OCI-LY7 (cell line): ENCODE measurements around the gene MAP3K19. TPM values are rescaled to one million over a fixed set of nuclear protein-coding genes. Genes with fewer than 3 reads are reported as not detected.

Experiments used
- BruUV-seq: library from RNA; stranded (reverse); fragments of 400-500 nt; replicated peaks from 2 replicates; lab custom pipeline; 2021; lab: Mats Ljungman, UMichigan
- CTCF ChIA-PET: fragments of 300-600 bp; sonication (Branson Sonifier 250); formaldehyde crosslinking; loops from one replicate; lab custom pipeline; 2022; ENCODE audit warnings: antibody characterized with exemption; ENCODE audit not compliant: unreplicated experiment; lab: Charles Lee
- POLR2A ChIA-PET: fragments of 300-600 bp; sonication (Branson Sonifier 250); formaldehyde crosslinking; loops from one replicate; lab custom pipeline; 2022; ENCODE audit warnings: antibody characterized with exemption; lab: Charles Lee
- DNase-seq: peaks from one replicate; pipeline ENCODE4 v3.0.0-alpha.2; 2015; ENCODE audit warnings: low spot score
- H2AFZ ChIP-seq: fragments of 200-600 bp; sonication (generic), shearing (Covaris generic); 2 replicates; pipeline ENCODE4 v1.6.1; 2014; ENCODE audit warnings: mild to moderate bottlenecking, antibody characterized with exemption, low read length, moderate library complexity
- H3K27ac ChIP-seq: fragments of 200-600 bp; sonication (generic); 2 replicates; pipeline ENCODE4 v1.5.1; 2014; ENCODE audit warnings: mixed run types, low read depth, mild to moderate bottlenecking, moderate library complexity, low read length, inconsistent platforms; ENCODE audit not compliant: poor library complexity, severe bottlenecking
- H3K36me3 ChIP-seq: fragments of 200-600 bp; sonication (generic); 2 replicates; pipeline ENCODE4 v1.6.1; 2014; ENCODE audit warnings: mild to moderate bottlenecking, antibody characterized with exemption, low read length, moderate library complexity, mixed read lengths; ENCODE audit not compliant: insufficient read depth
- H3K4me1 ChIP-seq: fragments of 200-600 bp; sonication (generic); 2 replicates; pipeline ENCODE4 v1.5.1; 2014; ENCODE audit warnings: mild to moderate bottlenecking, low read length; ENCODE audit not compliant: insufficient read depth, poor library complexity, severe bottlenecking
- H3K4me2 ChIP-seq: fragments of 200-600 bp; sonication (generic); 2 replicates; pipeline ENCODE4 v1.6.1; 2014; ENCODE audit warnings: mild to moderate bottlenecking, low read length
- H3K4me3 ChIP-seq: fragments of 200-600 bp; sonication (generic); 2 replicates; pipeline ENCODE4 v1.5.1; 2014; ENCODE audit warnings: mild to moderate bottlenecking, low read depth, low read length; ENCODE audit not compliant: poor library complexity, severe bottlenecking
- H3K79me2 ChIP-seq: fragments of 200-600 bp; sonication (generic); 2 replicates; pipeline ENCODE4 v1.6.1; 2016; ENCODE audit warnings: low read depth, mild to moderate bottlenecking, low read length, moderate library complexity, mixed read lengths; ENCODE audit not compliant: insufficient read depth
- H3K9me2 ChIP-seq: fragments of 200-600 bp; sonication (generic); 2 replicates; pipeline ENCODE4 v1.6.1; 2016; ENCODE audit warnings: mild to moderate bottlenecking, low read length, mixed read lengths; ENCODE audit not compliant: insufficient read depth
- H3K9me3 ChIP-seq: fragments of 200-600 bp; sonication (generic); 2 replicates; pipeline ENCODE4 v1.6.1; 2014; ENCODE audit warnings: mild to moderate bottlenecking, mixed run types, low read length, mixed read lengths
- H4K20me1 ChIP-seq: fragments of 200-600 bp; sonication (generic); 2 replicates; pipeline ENCODE4 v1.6.1; 2014; ENCODE audit warnings: mild to moderate bottlenecking, antibody characterized with exemption, low read length, moderate library complexity, mixed read lengths; ENCODE audit not compliant: insufficient read depth
- CTCF ChIP-seq: fragments of 200-600 bp; sonication (generic); conservative IDR thresholded peaks from 2 replicates; pipeline ENCODE4 v1.5.1; 2014; ENCODE audit warnings: mild to moderate bottlenecking, antibody characterized with exemption, low read length, moderate library complexity, mixed read lengths
- EZH2phosphoT487 ChIP-seq: fragments of 200-600 bp; sonication (generic); IDR thresholded peaks from 2 replicates; pipeline ENCODE4 v1.6.1; 2018; ENCODE audit warnings: low read depth, borderline replicate concordance, mild to moderate bottlenecking, mixed run types, antibody characterized with exemption, low read length, moderate library complexity, mixed read lengths
- intact Hi-C: fragments of 100-400 bp; cut with micrococcal nuclease; formaldehyde crosslinking; loops from one replicate; pipeline ENCODE4 v1.10.0; 2022; ENCODE audit not compliant: unreplicated experiment
- total RNA-seq, 2 experiments: library from RNA; depleted of rRNA in 1 of 2; stranded (reverse); fragments of >200 nt in 1 of 2; shearing (Covaris generic) in 1 of 2; gene quantifications; 2 replicates each; pipeline ENCODE4 v1.2.3, GENCODE V29; 2014 to 2022

Gene MAP3K19
- total RNA-seq, 2 experiments from 2014 or later: not detected

GRCh38 chr2:134926231-134926931, 120.9 kb downstream of the MAP3K19 start:
- POLR2A ChIA-PET: interaction anchor here (0.6 to 1.5 kb wide), 4 partner anchors 8 to 1378 kb away, joined by 3 to 6 read pairs (median 4); no protein-coding TSS in a partner anchor
- Histone ChIP-seq H3K36me3 (peaks cover 93% of the 10 kb centered on the region), H3K4me1 (no peaks in the 10 kb centered on the region), H3K4me2 (no peak overlapping the region), H4K20me1 (peaks cover 48% of the 10 kb centered on the region), H3K79me2 (peaks cover 100% of the 10 kb centered on the region), H3K9me2 (no peaks in the 10 kb centered on the region), H3K27ac (no peak overlapping the region), H3K4me3 (no peak overlapping the region), H3K9me3 (no peaks in the 10 kb centered on the region), H2AFZ (no peak overlapping the region)
- no peak for DNase-seq
- TF ChIP-seq CTCF: no peak
- TF ChIP-seq EZH2phosphoT487: no peak
- BruUV-seq: no TSS peak
- CTCF ChIA-PET: no interaction called here
- intact Hi-C loops: no loop called here

- Histone ChIP-seq H3K79me2 (peaks cover 100% of the 10 kb centered on the region), H3K9me3 (no peaks in the 10 kb centered on the region), H3K4me1 (peaks cover 10% of the 10 kb centered on the region), H3K27ac (no peak overlapping the region), H3K36me3 (peaks cover 95% of the 10 kb centered on the region), H3K9me2 (no peaks in the 10 kb centered on the region), H2AFZ (no peak overlapping the region), H3K4me3 (no peak overlapping the region), H4K20me1 (peaks cover 52% of the 10 kb centered on the region), H3K4me2 (no peak overlapping the region)
- CTCF ChIA-PET: no interaction called here
- no peak for DNase-seq
- BruUV-seq: no TSS peak
- TF ChIP-seq CTCF: no peak
- TF ChIP-seq EZH2phosphoT487: no peak
- POLR2A ChIA-PET: no interaction called here
- intact Hi-C loops: no loop called here
Measured at GRCh38 chr2:134924912-134925311, 122.3 kb downstream of the MAP3K19 start.
